HUES6 (cell line): ENCODE data around the gene MYOCD.

Source experiments
- H3K27ac ChIP-seq: 2 replicates; pipeline ENCODE4 v1.7.0; 2013; ENCODE audit warnings: low read depth, mild to moderate bottlenecking, low read length, inconsistent platforms
- H3K27me3 ChIP-seq: 2 replicates; pipeline ENCODE4 v1.6.1; 2013; ENCODE audit warnings: low read length; ENCODE audit not compliant: control insufficient read depth, insufficient read depth
- H3K36me3 ChIP-seq: 2 replicates; pipeline ENCODE4 v1.6.1; 2013; ENCODE audit warnings: low read length; ENCODE audit not compliant: control insufficient read depth, insufficient read depth
- H3K4me1 ChIP-seq: 2 replicates; pipeline ENCODE4 v1.6.1; 2013; ENCODE audit warnings: low read length; ENCODE audit not compliant: control insufficient read depth, insufficient read depth
- H3K4me3 ChIP-seq: 2 replicates; pipeline ENCODE4 v1.5.1; 2013; ENCODE audit warnings: low read depth, low read length
- H3K9ac ChIP-seq: one replicate; pipeline ENCODE4 v1.6.1; 2013; ENCODE audit warnings: mild to moderate bottlenecking, low read length
- H3K9me3 ChIP-seq: 2 replicates; pipeline ENCODE4 v1.6.1; 2013; ENCODE audit warnings: low read depth, low read length; ENCODE audit not compliant: control insufficient read depth, insufficient read depth

Gene MYOCD

GRCh38 chr17:12667299-12667958 lies 1.7 kb downstream of the MYOCD start:
- H3K4me3 ChIP-seq, result no peak overlapping the region
- no peak overlapping the region for H3K27ac ChIP-seq
- H3K9me3 ChIP-seq, result no peaks in the 10 kb centered on the region
- H3K36me3 ChIP-seq, result no peaks in the 10 kb centered on the region
- no peak overlapping the region for H3K9ac ChIP-seq
- peaks cover 35% of the 10 kb centered on the region for H3K27me3 ChIP-seq
- H3K4me1 ChIP-seq, result peaks cover 3% of the 10 kb centered on the region; the same call in 1 of the 2 replicates

GRCh38 chr17:12671906-12672305 lies 6.2 kb downstream of the MYOCD start:
- H3K27me3 ChIP-seq, result peaks cover 2% of the 10 kb centered on the region
- no peaks in the 10 kb centered on the region for H3K4me1 ChIP-seq
- no peak overlapping the region for H3K9ac ChIP-seq
- H3K36me3 ChIP-seq, result no peaks in the 10 kb centered on the region
- no peaks in the 10 kb centered on the region for H3K9me3 ChIP-seq
- H3K4me3 ChIP-seq, result no peak overlapping the region
- H3K27ac ChIP-seq, result no peak overlapping the region

GRCh38 chr17:12672947-12673346 lies 7.3 kb downstream of the MYOCD start:
- Histone ChIP-seq H3K27ac (no peak overlapping the region), H3K9me3 (no peaks in the 10 kb centered on the region), H3K36me3 (no peaks in the 10 kb centered on the region), H3K27me3 (no peaks in the 10 kb centered on the region), H3K4me1 (no peaks in the 10 kb centered on the region), H3K4me3 (no peak overlapping the region), H3K9ac (no peak overlapping the region)

GRCh38 chr17:12673788-12674187 lies 8.1 kb downstream of the MYOCD start:
- H3K4me1 ChIP-seq, result no peaks in the 10 kb centered on the region
- no peak overlapping the region for H3K4me3 ChIP-seq
- no peaks in the 10 kb centered on the region for H3K9me3 ChIP-seq
- no peak overlapping the region for H3K27ac ChIP-seq
- H3K36me3 ChIP-seq, result no peaks in the 10 kb centered on the region
- no peaks in the 10 kb centered on the region for H3K27me3 ChIP-seq
- H3K9ac ChIP-seq, result no peak overlapping the region

GRCh38 chr17:12680407-12680897 lies 14.8 kb downstream of the MYOCD start:
- H3K36me3 ChIP-seq, result no peaks in the 10 kb centered on the region
- H3K27me3 ChIP-seq, result no peaks in the 10 kb centered on the region
- no peak overlapping the region for H3K27ac ChIP-seq
- H3K4me1 ChIP-seq, result no peaks in the 10 kb centered on the region
- no peaks in the 10 kb centered on the region for H3K9me3 ChIP-seq
- H3K4me3 ChIP-seq, result no peak overlapping the region
- H3K9ac ChIP-seq, result no peak overlapping the region

GRCh38 chr17:12680993-12681392 lies 15.3 kb downstream of the MYOCD start:
- H3K36me3 ChIP-seq, result no peaks in the 10 kb centered on the region
- no peak overlapping the region for H3K4me3 ChIP-seq
- H3K9me3 ChIP-seq, result no peaks in the 10 kb centered on the region
- no peaks in the 10 kb centered on the region for H3K27me3 ChIP-seq
- H3K27ac ChIP-seq, result no peak overlapping the region
- no peaks in the 10 kb centered on the region for H3K4me1 ChIP-seq
- no peak overlapping the region for H3K9ac ChIP-seq

GRCh38 chr17:12683299-12683698 lies 17.6 kb downstream of the MYOCD start:
- Histone ChIP-seq H3K4me1 (no peaks in the 10 kb centered on the region), H3K4me3 (no peak overlapping the region), H3K27me3 (no peaks in the 10 kb centered on the region), H3K9ac (no peak overlapping the region), H3K36me3 (no peaks in the 10 kb centered on the region), H3K9me3 (no peaks in the 10 kb centered on the region), H3K27ac (no peak overlapping the region)

GRCh38 chr17:12686486-12686885 lies 20.8 kb downstream of the MYOCD start:
- Histone ChIP-seq H3K9me3 (no peaks in the 10 kb centered on the region), H3K4me3 (no peak overlapping the region), H3K4me1 (no peaks in the 10 kb centered on the region), H3K9ac (no peak overlapping the region), H3K36me3 (no peaks in the 10 kb centered on the region), H3K27ac (no peak overlapping the region), H3K27me3 (no peaks in the 10 kb centered on the region)

- H3K27me3 ChIP-seq, result no peaks in the 10 kb centered on the region
- no peak overlapping the region for H3K27ac ChIP-seq
- no peaks in the 10 kb centered on the region for H3K4me1 ChIP-seq
- H3K9ac ChIP-seq, result no peak overlapping the region
- H3K4me3 ChIP-seq, result no peak overlapping the region
- H3K9me3 ChIP-seq, result no peaks in the 10 kb centered on the region
- H3K36me3 ChIP-seq, result no peaks in the 10 kb centered on the region
These were observed 22.7 kb downstream of the MYOCD start for GRCh38 chr17:12688382-12688781.

- Histone ChIP-seq H3K27ac (no peak overlapping the region), H3K36me3 (no peaks in the 10 kb centered on the region), H3K27me3 (no peaks in the 10 kb centered on the region), H3K4me3 (no peak overlapping the region), H3K9me3 (no peaks in the 10 kb centered on the region), H3K4me1 (no peaks in the 10 kb centered on the region), H3K9ac (no peak overlapping the region)
These were observed 25.5 kb downstream of the MYOCD start for GRCh38 chr17:12691173-12691572.

GRCh38 chr17:12693640-12694039 lies 27.9 kb downstream of the MYOCD start:
- H3K9me3 ChIP-seq, result no peaks in the 10 kb centered on the region
- no peaks in the 10 kb centered on the region for H3K36me3 ChIP-seq
- no peaks in the 10 kb centered on the region for H3K27me3 ChIP-seq
- no peak overlapping the region for H3K4me3 ChIP-seq
- H3K9ac ChIP-seq, result no peak overlapping the region
- H3K4me1 ChIP-seq, result no peaks in the 10 kb centered on the region
- H3K27ac ChIP-seq, result no peak overlapping the region
